Activated CD4-positive, alpha-beta T cell treated with anti-CD3 and anti-CD28 coated beads for 24 hours (primary cell): ENCODE results near the gene AGRP.
A peak's percentile ranks its signal among the peaks of the same experiment; 100 is the strongest.

ENCODE experiments used
- DNase-seq, 2 donors: peaks; one replicate each; pipeline ENCODE4 v3.0.0-alpha.2; 2020; ENCODE audit warnings: low read depth in 2 of 2

Gene AGRP

DNA sequence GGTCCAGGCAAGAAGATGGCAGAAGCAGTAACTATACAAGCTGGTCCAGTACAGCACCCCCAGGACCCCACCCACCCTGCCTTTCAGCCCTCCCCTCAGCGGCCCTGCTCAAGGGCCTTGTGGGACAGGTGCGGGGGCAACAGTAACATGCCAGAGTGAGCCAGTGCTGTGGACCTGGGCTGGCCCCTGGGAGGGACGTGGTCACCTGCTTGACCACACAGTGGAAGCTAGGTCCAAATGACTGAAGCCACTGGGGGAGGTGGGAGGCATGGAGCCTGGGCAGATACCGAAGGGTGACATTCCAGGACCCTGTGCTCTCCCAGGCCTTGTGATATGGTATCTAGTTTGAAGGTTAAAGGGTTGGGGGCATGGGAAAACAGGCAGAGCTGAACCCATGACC, 19.7 kb downstream of the AGRP start:
- DNase-seq = no peak

DNA sequence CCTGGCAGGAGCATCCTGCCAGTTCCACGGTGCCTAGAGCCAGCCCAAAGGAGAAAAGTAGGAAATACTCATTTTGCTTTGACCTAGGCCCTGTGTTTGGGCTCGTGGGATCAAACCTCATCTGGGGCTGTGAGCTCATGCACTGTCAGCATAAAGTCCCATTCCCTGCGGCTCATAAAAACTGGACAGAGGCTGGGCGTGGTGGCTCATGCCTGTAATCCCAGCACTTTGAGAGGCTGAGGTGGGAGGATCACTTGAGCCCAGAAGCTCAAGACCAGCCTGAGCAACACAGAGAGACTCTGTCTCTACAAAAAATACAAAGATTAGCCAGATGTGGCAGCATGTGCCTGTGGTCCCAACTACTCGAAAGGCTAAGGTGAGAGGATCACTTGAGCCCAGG, 20.3 kb downstream of the AGRP start:
- no peak for DNase-seq

- DNase-seq = no peak
Observed at GRCh38 chr16:67462279-67462655, 21.1 kb downstream of the AGRP start.

- DNase-seq = no peak
Observed at GRCh38 chr16:67461600-67462278, 21.6 kb downstream of the AGRP start.

DNA sequence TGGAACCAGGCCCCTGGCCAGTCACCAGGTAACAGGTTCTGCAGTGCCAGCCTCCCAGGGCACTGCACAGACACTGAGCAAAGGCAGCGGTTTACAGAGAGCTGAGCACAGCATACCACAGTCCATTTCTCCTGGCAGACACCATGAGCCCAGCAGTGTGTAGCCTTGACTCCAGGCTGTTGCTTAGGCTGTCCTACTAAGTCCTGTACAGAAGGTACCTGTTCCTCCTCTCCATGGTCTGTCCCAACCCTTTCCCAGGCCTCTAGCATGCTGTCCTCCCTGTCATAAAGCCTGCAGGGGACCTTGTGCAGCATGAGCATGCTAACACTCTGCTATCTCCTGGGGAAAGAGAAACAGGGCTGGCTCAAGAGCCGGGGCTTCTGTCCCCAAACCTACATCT, 22.4 kb downstream of the AGRP start:
- DNase-seq = no peak

DNA sequence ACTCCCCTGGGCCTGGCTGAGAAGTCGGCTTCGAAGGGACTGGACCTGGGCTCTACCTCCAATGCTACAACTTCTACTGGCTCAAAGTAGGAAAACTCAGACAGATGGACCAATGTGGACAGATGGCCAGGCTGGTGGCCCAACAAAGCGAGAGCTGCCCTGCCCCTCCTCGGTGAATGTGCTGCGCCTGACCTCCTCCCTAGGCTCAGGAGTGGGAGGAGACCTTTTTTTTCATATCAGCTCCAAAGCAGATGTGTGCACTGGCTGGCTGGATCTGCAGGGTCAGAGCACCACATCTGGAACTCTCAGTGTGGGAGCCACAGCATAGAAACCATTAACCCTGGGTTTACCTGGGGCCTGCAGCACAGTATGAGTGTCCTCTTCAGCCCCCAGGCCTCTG, 23.2 kb downstream of the AGRP start:
- DNase-seq = no peak

DNA sequence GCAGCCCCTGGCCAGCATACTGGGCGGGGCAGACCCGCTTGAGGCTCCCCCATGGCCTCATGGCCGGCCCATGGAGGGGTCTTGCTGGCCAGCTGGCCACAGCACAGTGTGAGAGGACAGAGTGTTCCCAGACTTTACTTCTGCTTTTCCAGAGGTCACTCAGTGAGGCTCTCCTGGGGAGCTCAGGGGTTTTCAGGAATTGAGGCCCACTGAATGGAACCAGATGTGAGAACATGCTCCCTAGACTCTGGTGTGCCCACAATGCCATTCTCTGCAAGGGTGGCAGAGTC, 23.5 kb downstream of the AGRP start:
- DNase-seq = no peak

DNA sequence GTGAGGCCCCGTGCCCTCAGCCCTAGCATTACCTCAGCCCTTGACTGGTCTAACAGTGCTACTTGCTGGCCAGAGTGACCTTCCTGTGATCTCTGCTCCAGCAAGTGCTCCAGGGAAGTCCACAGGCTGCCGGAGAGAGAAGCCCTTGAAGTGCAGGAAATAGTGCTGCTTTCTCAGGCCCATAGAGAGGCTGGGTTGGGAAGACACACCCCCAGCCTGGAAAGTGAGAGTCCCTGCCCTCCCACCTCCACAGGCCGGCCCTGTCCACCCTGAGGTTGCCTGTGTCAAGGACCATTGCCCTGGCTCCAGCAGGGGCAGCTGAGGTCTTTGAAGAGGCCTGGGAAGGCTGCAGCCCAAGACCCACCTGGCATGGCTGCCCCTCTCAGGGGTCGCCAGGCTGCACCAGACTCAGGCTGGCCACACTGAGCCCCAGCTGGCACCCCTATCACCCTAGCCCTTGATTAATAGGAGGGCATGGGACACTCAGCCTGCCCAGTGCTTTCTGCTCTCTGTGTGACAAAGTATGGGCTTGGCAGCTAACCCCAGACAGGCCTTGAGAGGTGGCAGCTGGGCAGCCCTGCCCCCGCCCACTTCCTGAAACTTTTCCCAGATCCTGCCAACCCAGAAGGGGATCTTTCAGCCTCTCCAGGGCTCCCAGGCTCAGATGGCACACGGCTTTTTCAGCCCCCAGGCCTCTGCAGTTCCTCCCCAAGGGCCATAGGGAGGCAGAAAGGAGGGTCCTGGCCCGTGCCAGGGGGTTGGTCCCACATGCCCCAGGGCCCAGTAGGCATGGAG, 24.1 kb downstream of the AGRP start:
- no peak for DNase-seq

DNA sequence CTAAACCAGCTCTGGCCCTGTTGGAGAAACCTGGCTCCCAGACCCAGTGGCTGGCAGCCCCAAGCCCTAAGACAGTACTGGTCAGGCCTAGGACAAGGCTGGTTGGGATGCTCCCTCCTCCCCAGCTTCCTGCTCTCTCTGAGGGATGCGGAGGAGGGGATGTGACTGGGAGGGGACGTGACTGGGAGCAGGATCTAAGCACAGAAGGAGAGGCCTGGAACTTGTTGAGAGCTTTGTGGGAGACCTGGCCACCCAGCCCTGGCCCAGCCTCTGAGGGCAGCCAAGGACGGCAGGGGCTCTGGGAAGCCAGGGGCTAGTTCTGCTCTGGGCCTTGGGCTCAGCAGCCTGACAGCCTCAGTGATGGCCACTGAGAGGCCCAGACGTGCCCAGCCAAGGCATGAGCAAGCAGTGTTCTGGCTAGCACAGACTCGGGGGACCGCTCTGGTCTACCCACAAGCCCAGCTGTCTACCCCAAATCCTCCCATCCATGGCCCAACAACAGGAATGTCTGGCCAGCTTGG, 25.2 kb downstream of the AGRP start:
- DNase-seq = no peak

DNA sequence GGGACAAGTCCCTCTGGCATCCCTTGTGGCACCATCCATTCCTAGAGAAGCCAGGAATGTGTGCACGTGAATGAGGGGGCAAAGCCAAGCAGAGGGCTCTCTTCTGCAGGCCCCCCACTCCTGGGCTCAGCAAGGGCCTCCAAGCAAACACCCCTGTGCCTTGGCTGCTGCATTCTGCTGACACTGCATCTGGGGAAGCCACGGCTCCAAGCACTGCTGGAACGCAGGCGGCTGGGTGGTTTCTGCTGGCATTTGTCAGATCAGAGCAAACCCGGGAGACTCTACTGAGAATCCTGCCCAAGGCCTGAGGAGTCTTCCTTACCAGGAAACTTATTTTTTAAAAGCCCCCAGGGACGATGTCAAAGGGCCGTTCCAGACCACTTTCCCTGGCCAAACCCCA, 25.7 kb downstream of the AGRP start:
- DNase-seq = no peak

- DNase-seq = no peak
Observed at GRCh38 chr16:67456391-67457081, 26.8 kb downstream of the AGRP start.

GRCh38 chr16:67454852-67455251, 28.5 kb downstream of the AGRP start:
- no peak for DNase-seq

- DNase-seq = no peak
Observed at GRCh38 chr16:67454104-67454503, 29.2 kb downstream of the AGRP start.

- DNase-seq = no peak
Observed at GRCh38 chr16:67451704-67452435, 31.5 kb downstream of the AGRP start.

GRCh38 chr16:67451061-67451703, 32.2 kb downstream of the AGRP start:
- no peak for DNase-seq

- no peak for DNase-seq
Observed at GRCh38 chr16:67449739-67450138, 33.6 kb downstream of the AGRP start.

- DNase-seq = no peak
Observed at GRCh38 chr16:67449336-67449735, 34.0 kb downstream of the AGRP start.

- DNase-seq = no peak
Observed at GRCh38 chr16:67448580-67448979, 34.8 kb downstream of the AGRP start.

DNA sequence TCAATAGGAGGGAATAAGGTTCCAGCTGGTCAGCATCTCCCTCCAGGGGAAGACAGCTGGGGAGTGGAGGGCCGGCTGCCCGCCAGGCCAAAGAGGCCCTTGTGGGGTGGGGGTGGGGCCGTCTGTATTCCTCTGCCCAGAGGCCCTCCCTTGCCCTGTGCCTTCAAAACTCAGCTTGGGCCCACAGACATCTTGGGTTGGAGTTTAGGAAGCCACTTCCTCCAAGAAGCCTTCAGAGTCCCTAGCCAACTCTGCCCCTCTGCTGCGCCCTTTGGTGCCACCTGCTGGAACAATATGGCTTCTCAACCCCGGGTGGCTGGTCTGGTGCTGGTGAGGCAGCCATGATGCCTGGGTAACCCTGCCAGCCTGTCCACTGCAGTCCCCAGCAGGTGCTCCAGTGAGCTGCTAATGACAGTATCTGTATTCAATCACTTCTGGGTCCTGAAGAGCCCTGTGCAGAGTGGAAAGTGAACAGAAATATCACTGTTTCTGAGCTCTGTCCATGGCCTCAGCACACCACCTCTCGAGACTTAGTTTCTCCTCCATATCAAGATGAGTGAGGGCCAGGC, 35.8 kb downstream of the AGRP start:
- DNase-seq = peak; percentile 66 to 70

- DNase-seq = no peak
Observed at GRCh38 chr16:67446968-67447507, 36.3 kb downstream of the AGRP start.
